MM.1S (cell line): Measurements from ENCODE around the gene STARD3.

ENCODE experiments used
- DNase-seq: peaks from one replicate; pipeline ENCODE4 v3.0.0-alpha.2; 2015
- H2AFZ ChIP-seq: fragments of 300-600 bp; sonication (generic); 2 replicates; pipeline ENCODE4 v1.6.0; 2016; ENCODE audit warnings: antibody characterized with exemption, low read length
- H3F3A ChIP-seq: fragments of 300-600 bp; sonication (generic); 2 replicates; pipeline ENCODE4 v1.6.1; 2016; ENCODE audit warnings: mild to moderate bottlenecking, antibody characterized with exemption, low read length, moderate library complexity, mixed read lengths; ENCODE audit not compliant: insufficient read depth
- H3K27ac ChIP-seq: fragments of 300-600 bp; sonication (generic); 2 replicates; pipeline ENCODE4 v1.5.1; 2016; ENCODE audit warnings: mild to moderate bottlenecking, low read length
- H3K27me3 ChIP-seq: fragments of 300-600 bp; sonication (generic); replicated peaks from 2 replicates; pipeline ENCODE4 v1.6.0; 2016; ENCODE audit warnings: low read length; ENCODE audit not compliant: insufficient read depth
- H3K36me3 ChIP-seq: fragments of 300-600 bp; sonication (generic); replicated peaks from 2 replicates; pipeline ENCODE4 v1.6.1; 2016; ENCODE audit warnings: mild to moderate bottlenecking, low read length, mixed read lengths; ENCODE audit not compliant: insufficient read depth
- H3K4me1 ChIP-seq: fragments of 300-600 bp; sonication (generic); 2 replicates; pipeline ENCODE4 v1.6.1; 2016; ENCODE audit warnings: low read length, mixed read lengths
- H3K4me2 ChIP-seq: fragments of 300-600 bp; sonication (generic); 2 replicates; pipeline ENCODE4 v1.6.0; 2016; ENCODE audit warnings: low read depth, low read length
- H3K4me3 ChIP-seq: fragments of 300-600 bp; sonication (generic); 2 replicates; pipeline ENCODE4 v1.5.1; 2016; ENCODE audit warnings: low read length, mixed read lengths
- H3K79me2 ChIP-seq: fragments of 300-600 bp; sonication (generic); 2 replicates; pipeline ENCODE4 v1.6.1; 2016; ENCODE audit warnings: mixed run types, low read length, mixed read lengths
- H3K9ac ChIP-seq: fragments of 300-600 bp; sonication (generic); 2 replicates; pipeline ENCODE4 v1.6.1; 2016; ENCODE audit warnings: low read length, mixed read lengths
- H3K9me2 ChIP-seq: fragments of 300-600 bp; sonication (generic); replicated peaks from 2 replicates; pipeline ENCODE4 v1.6.1; 2016; ENCODE audit warnings: mild to moderate bottlenecking, low read length, mixed read lengths; ENCODE audit not compliant: insufficient read depth
- H3K9me3 ChIP-seq: fragments of 300-600 bp; sonication (generic); replicated peaks from 2 replicates; pipeline ENCODE4 v1.6.1; 2016; ENCODE audit warnings: mild to moderate bottlenecking, low read length, mixed read lengths; ENCODE audit not compliant: insufficient read depth
- H4K20me1 ChIP-seq: fragments of 300-600 bp; sonication (generic); 2 replicates; pipeline ENCODE4 v1.6.1; 2016; ENCODE audit warnings: mild to moderate bottlenecking, low read length, moderate library complexity, mixed read lengths; ENCODE audit not compliant: insufficient read depth
- EZH2 ChIP-seq: fragments of 300-600 bp; sonication (generic); optimal IDR thresholded peaks from 2 replicates; pipeline ENCODE3; 2017; ENCODE audit warnings: low read depth, mild to moderate bottlenecking, antibody characterized with exemption, low read length, mixed read lengths
- EZH2phosphoT487 ChIP-seq: fragments of 300-600 bp; sonication (generic); IDR thresholded peaks from 2 replicates; pipeline ENCODE4 v1.6.1; 2018; ENCODE audit warnings: antibody characterized with exemption, low read length
- TF ChIP-seq, protein P1 (sequence below): fragments of 300-600 bp; sonication (generic); IDR thresholded peaks from 2 replicates; pipeline ENCODE4 v1.5.1; 2016; ENCODE audit warnings: antibody characterized with exemption, low read length, mixed read lengths

Gene STARD3

DNA sequence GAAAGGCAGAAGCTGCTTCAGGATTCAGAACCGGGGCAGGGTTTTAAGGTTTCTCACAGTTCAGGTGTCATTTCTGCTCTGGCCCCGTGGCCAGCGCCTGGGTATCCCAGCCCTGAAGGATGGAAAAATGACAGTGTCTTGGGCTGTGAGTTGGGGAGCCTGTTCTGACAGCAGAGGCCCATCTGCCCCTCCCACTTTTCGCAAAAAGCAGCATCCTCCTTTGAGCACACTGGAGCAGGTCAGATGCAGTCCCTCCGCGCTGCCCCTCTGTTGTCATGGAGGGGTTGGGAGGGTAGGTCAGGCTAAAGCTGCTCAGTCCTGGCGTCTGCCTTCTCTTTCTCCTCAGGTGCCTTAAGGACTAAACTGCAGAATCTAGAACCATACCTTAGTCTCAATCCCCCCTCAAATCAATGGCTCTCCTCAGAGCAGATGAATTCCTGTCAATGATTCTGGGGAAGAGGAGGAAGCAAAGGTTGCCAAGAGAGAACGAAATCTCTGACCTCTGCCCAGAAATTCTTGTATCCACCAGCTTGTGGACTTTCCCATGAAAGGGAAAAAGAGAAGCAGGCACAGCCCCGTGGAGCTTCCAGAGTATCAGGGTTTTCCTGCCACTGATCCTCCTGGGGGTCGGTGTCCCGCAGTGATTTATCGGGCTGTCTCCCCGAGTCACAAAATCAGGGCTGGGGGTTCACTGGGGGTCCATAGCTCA is 36.5 kb upstream of the STARD3 start:
- TF ChIP-seq, protein P1, sequence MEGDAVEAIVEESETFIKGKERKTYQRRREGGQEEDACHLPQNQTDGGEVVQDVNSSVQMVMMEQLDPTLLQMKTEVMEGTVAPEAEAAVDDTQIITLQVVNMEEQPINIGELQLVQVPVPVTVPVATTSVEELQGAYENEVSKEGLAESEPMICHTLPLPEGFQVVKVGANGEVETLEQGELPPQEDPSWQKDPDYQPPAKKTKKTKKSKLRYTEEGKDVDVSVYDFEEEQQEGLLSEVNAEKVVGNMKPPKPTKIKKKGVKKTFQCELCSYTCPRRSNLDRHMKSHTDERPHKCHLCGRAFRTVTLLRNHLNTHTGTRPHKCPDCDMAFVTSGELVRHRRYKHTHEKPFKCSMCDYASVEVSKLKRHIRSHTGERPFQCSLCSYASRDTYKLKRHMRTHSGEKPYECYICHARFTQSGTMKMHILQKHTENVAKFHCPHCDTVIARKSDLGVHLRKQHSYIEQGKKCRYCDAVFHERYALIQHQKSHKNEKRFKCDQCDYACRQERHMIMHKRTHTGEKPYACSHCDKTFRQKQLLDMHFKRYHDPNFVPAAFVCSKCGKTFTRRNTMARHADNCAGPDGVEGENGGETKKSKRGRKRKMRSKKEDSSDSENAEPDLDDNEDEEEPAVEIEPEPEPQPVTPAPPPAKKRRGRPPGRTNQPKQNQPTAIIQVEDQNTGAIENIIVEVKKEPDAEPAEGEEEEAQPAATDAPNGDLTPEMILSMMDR = no peak
- no peak for TF ChIP-seq EZH2phosphoT487
- TF ChIP-seq EZH2 = no peak

DNA sequence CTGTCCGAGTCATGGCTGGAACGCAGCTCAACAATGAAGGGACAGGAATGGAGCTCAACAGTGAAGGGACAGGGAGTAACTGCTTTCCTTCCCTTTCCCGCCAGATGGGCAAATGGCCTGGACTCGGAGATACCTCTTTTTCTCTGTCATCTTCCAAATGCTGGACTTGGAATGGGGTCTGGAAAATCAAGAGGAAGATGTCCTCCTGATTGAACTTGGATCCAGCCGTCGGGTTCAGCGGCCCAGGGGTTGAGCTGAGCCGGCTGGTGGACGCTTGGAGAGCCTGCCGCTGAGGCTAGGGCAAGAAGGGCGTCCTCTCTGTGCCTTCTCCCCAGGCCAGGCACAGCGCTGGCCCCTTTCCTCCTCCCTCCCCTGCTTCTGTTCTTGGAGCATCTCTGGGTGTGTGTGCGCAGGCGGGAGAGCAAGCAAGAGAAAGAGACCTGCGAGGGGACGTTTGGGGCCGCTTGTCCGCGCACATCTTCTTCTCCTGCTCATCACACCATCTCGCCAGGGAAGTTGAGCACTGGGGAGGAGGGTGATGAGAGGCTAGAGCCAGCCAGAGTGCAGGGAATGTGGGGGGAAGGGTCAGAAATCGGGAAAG is 35.8 kb upstream of the STARD3 start:
- Histone ChIP-seq H3K27ac (no peak overlapping the region), H2AFZ (no peak overlapping the region), H3K4me2 (no peak overlapping the region), H3K4me1 (no peaks in the 10 kb centered on the region), H3K4me3 (no peak overlapping the region), H3K79me2 (no peaks in the 10 kb centered on the region), H3K9ac (no peak overlapping the region), H3F3A (no peaks in the 10 kb centered on the region), H3K27me3 (peaks cover 98% of the 10 kb centered on the region), H4K20me1 (no peaks in the 10 kb centered on the region), H3K9me2 (no peaks in the 10 kb centered on the region), H3K36me3 (no peaks in the 10 kb centered on the region), H3K9me3 (no peaks in the 10 kb centered on the region)
- DNase-seq = no peak
- TF ChIP-seq EZH2 (no peak), EZH2phosphoT487 (no peak)
- TF ChIP-seq, protein P1 = no peak

More for the DNA sequence above, 36.5 kb upstream of the STARD3 start:
- Histone ChIP-seq H3K9me3 (no peaks in the 10 kb centered on the region), H4K20me1 (no peaks in the 10 kb centered on the region), H3K9ac (no peak overlapping the region), H3K9me2 (no peaks in the 10 kb centered on the region), H3K4me1 (no peaks in the 10 kb centered on the region), H3K27me3 (peaks cover 100% of the 10 kb centered on the region), H3F3A (no peaks in the 10 kb centered on the region), H3K79me2 (no peaks in the 10 kb centered on the region), H2AFZ (no peak overlapping the region), H3K27ac (no peak overlapping the region), H3K4me3 (no peak overlapping the region), H3K36me3 (no peaks in the 10 kb centered on the region), H3K4me2 (no peak overlapping the region)
- DNase-seq = no peak

DNA sequence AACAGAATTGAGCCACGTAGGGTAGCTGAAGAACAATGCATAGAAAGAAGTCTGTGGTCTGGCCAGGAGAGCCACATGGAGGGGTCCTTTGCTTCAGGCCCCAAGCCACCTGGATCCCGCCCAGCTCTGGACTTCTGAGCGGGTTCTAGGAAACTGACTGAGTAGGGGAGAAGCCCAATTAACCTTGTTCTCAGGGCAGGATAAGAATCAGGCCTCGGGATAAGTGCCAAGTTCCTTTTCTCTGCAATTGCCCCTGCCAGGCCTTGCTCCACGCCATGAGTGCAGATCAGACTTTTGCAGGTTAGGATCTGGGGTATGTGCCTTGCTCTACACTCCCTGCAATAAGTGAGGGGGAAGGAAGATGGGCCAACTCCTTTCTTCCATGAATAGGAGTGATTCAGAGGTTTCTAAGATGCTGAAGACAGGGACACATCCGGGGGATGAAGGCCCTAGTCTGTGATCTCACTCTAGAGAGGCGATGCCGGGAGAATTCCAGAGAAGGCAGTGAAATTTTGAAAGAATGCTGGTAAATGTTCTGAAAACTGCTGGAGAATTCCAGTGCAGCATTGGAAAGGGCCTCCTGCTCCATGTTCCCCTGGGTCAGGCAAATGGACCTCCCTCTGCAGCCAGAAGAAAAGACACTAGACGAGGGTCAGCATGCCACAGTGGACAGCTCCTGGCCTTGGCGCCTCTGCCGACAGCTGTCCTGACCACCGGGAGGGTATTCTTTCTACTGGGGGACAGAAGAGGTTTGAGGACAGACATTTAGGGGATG is 35.0 kb upstream of the STARD3 start:
- no peak overlapping the region for H3K4me2 ChIP-seq

More for the DNA sequence above, 35.0 kb upstream of the STARD3 start:
- H3K9me2 ChIP-seq = no peaks in the 10 kb centered on the region
- no peaks in the 10 kb centered on the region for H3K79me2 ChIP-seq
- H3K36me3 ChIP-seq = no peaks in the 10 kb centered on the region
- no peak for DNase-seq
- no peak overlapping the region for H3K4me3 ChIP-seq
- H3F3A ChIP-seq = no peaks in the 10 kb centered on the region
- H3K27me3 ChIP-seq = peaks cover 98% of the 10 kb centered on the region
- H3K27ac ChIP-seq = no peak overlapping the region
- H4K20me1 ChIP-seq = no peaks in the 10 kb centered on the region
- no peaks in the 10 kb centered on the region for H3K4me1 ChIP-seq
- no peak overlapping the region for H3K9ac ChIP-seq
- no peak for TF ChIP-seq EZH2
- TF ChIP-seq EZH2phosphoT487 = no peak
- TF ChIP-seq, protein P1 = no peak
- H2AFZ ChIP-seq = no peak overlapping the region
- no peaks in the 10 kb centered on the region for H3K9me3 ChIP-seq
